Measurements from ENCODE around the gene MN1.

MN1 gene

DNA sequence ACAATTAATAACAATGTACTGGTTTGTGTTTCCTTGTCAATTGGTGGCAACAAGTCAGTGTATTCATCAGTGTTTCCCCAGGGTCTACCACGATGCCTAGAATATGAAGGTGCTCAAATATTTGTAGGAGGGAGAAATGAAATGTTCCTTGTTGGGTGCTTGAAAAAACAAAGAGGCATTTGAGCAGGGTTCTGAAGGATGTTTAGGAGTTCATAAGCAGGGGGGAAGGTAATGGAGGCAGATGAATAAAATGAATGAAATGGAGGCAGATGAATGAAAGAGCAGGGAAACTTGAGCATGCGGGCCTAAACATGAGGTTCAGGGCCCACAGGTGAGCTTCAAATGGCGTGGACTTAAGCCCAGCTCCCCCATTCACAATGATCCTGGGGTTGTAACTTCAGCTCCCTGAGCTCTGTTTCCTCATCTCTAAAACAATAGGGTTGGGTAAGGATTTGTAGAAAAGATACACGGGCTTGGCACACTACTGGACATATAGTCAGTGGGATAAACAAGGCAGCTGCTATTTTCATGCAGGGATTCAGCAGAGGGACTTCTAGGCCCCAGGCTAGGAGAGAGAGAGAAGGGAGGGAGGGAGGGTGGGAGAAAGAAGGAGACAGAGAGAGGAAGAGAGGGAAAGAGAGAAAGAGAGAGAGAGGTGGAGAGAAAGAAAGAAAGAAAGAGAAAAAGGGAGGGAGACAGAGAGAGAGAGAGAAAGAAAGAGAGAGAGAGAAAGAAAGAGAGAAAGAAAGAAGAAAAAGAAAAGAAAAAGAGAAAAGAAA lies 73.7 kb downstream of the MN1 start:
- Histone ChIP-seq H3K4me3 (ENCODE audit: low read length in 2 of 2) (no peak overlapping the region), H3K27me3 (ENCODE audit: control insufficient read depth in 2 of 2, insufficient read depth in 2 of 2, low read length in 2 of 2) (no peaks in the 10 kb centered on the region), H3K9me3 (ENCODE audit: control insufficient read depth in 2 of 2, low read length in 2 of 2) (no peaks in the 10 kb centered on the region), H3K27ac (ENCODE audit: low read depth in 2 of 2, low read length in 2 of 2) (no peak overlapping the region), H3K9ac (ENCODE audit: low read depth in 1 of 2, low read length in 2 of 2) (no peak overlapping the region), H3K4me1 (ENCODE audit: control insufficient read depth in 2 of 2, insufficient read depth in 2 of 2, low read length in 2 of 2) (peaks cover 3 to 6% of the 10 kb centered on the region in 2 donors), H3K36me3 (ENCODE audit: control insufficient read depth in 2 of 2, insufficient read depth in 2 of 2, low read length in 2 of 2) (no peaks in the 10 kb centered on the region)

DNA sequence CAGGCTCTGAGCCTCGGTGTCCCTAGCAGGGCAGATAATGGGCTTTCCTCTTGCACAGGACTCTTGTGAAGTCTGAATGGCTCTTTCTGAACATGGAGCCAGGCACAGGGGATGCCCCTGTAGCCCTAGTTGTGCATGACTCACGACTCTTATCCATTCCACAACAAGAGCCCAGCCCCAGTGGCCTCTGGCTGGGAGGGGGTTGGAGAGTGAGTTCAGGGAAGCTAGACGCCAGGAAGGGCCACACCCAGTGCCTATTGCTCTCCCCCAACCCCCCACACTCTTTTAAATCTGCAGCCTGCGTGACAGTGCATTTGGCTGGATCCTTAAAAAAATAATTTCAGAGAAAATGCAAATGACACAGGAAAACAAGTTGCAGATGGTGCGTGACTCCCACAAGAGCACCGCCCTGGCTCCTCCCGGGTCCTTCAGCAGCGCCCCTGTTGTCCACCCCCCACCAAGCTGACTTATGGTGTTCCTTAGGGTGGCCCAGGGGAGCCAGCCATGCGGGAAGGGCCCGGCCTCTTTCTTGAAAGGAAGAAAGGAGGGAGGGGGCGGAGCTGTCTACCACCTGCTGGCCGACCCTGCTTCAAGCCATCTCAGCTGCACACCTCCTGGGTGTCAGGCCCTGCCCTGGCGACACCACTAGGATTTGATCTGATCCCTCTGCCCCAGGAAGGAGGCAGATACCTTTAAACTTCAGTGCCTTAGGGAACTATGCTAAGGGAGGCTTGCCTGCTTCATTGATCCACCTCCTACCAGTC lies 74.7 kb downstream of the MN1 start:
- H3K9ac ChIP-seq (ENCODE audit: low read depth in 1 of 2, low read length in 2 of 2): no peak overlapping the region
- no peak overlapping the region for H3K4me3 ChIP-seq (ENCODE audit: low read length in 2 of 2)
- no peaks in the 10 kb centered on the region for H3K27me3 ChIP-seq (ENCODE audit: control insufficient read depth in 2 of 2, insufficient read depth in 2 of 2, low read length in 2 of 2)
- H3K4me1 ChIP-seq (ENCODE audit: control insufficient read depth in 2 of 2, insufficient read depth in 2 of 2, low read length in 2 of 2): peaks cover 3 to 6% of the 10 kb centered on the region in 2 donors
- H3K9me3 ChIP-seq (ENCODE audit: control insufficient read depth in 2 of 2, low read length in 2 of 2): no peaks in the 10 kb centered on the region
- H3K27ac ChIP-seq (ENCODE audit: low read depth in 2 of 2, low read length in 2 of 2): peak overlapping the region in 1 of 2 donors; percentile 23
- H3K36me3 ChIP-seq (ENCODE audit: control insufficient read depth in 2 of 2, insufficient read depth in 2 of 2, low read length in 2 of 2): no peaks in the 10 kb centered on the region

DNA sequence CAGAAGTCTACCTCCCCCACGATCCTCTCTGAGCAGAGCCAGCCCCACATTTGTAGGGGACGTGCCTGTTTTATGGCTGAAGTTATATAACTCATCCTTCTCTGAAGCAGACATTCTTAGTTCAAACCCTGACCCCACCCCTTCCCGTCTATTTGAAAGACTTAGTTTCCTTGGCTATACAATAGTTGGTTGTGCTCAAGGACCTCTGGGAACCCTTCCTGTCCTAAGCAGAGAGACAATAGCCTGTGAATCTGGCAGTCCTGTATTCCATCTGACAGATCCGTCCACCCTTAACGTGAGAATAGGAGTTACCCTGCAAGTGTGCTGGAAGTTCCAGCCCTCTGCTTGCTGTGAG lies 75.2 kb downstream of the MN1 start:
- H3K9ac ChIP-seq (ENCODE audit: low read depth in 1 of 2, low read length in 2 of 2): no peak overlapping the region
- peak overlapping the region in 1 of 2 donors; percentile 11 for H3K27ac ChIP-seq (ENCODE audit: low read depth in 2 of 2, low read length in 2 of 2)
- H3K4me3 ChIP-seq (ENCODE audit: low read length in 2 of 2): no peak overlapping the region
- H3K36me3 ChIP-seq (ENCODE audit: control insufficient read depth in 2 of 2, insufficient read depth in 2 of 2, low read length in 2 of 2): no peaks in the 10 kb centered on the region
- H3K27me3 ChIP-seq (ENCODE audit: control insufficient read depth in 2 of 2, insufficient read depth in 2 of 2, low read length in 2 of 2): no peaks in the 10 kb centered on the region
- no peaks in the 10 kb centered on the region for H3K9me3 ChIP-seq (ENCODE audit: control insufficient read depth in 2 of 2, low read length in 2 of 2)
- H3K4me1 ChIP-seq (ENCODE audit: control insufficient read depth in 2 of 2, insufficient read depth in 2 of 2, low read length in 2 of 2): peaks cover 3 to 6% of the 10 kb centered on the region in 2 donors

DNA sequence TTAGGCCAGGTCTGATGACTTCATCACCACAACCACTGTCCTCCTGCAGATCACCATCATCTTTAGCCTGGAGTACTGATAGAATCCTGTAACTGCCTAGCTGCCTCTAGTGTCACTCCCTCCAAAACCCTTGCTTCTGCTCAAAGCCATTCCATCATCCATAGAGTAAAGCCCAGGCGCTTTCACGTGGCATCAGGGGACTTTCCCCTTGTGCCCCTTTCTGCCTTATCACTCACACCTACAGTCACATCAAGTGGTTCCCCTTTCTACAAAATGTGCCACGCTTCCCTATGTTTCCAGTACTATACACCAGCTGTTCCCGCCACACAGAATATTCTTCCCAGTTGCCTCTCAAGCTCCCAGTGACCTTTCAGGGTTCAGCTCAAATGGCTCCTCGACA lies 75.9 kb downstream of the MN1 start:
- Histone ChIP-seq H3K27me3 (ENCODE audit: control insufficient read depth in 2 of 2, insufficient read depth in 2 of 2, low read length in 2 of 2) (no peaks in the 10 kb centered on the region), H3K4me3 (ENCODE audit: low read length in 2 of 2) (no peak overlapping the region), H3K27ac (ENCODE audit: low read depth in 2 of 2, low read length in 2 of 2) (no peak overlapping the region), H3K36me3 (ENCODE audit: control insufficient read depth in 2 of 2, insufficient read depth in 2 of 2, low read length in 2 of 2) (no peaks in the 10 kb centered on the region), H3K9me3 (ENCODE audit: control insufficient read depth in 2 of 2, low read length in 2 of 2) (no peaks in the 10 kb centered on the region), H3K9ac (ENCODE audit: low read depth in 1 of 2, low read length in 2 of 2) (no peak overlapping the region), H3K4me1 (ENCODE audit: control insufficient read depth in 2 of 2, insufficient read depth in 2 of 2, low read length in 2 of 2) (peaks cover 3 to 6% of the 10 kb centered on the region in 2 donors)

DNA sequence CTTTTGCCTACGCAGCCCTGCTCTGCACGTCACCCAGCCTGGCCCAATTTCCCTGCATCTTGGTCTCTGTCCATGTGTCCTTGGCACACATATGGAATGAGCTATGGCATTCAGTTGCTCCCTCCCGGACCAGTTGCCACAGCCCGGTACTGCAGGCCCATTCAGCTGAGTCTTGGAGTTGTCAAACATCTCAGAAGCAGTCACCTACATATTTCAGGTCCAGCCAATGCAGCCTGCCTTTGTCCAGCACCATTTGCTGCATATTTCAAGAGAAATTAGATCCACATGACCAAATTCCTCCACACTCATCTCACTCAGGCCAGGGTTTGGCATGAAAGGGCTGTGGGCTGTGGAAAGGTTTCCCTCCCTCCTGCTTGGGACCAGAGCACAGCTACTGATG lies 76.8 kb downstream of the MN1 start:
- Histone ChIP-seq H3K36me3 (ENCODE audit: control insufficient read depth in 2 of 2, insufficient read depth in 2 of 2, low read length in 2 of 2) (no peaks in the 10 kb centered on the region), H3K9ac (ENCODE audit: low read depth in 1 of 2, low read length in 2 of 2) (no peak overlapping the region), H3K4me1 (ENCODE audit: control insufficient read depth in 2 of 2, insufficient read depth in 2 of 2, low read length in 2 of 2) (peaks cover 3 to 6% of the 10 kb centered on the region in 2 donors), H3K27me3 (ENCODE audit: control insufficient read depth in 2 of 2, insufficient read depth in 2 of 2, low read length in 2 of 2) (no peaks in the 10 kb centered on the region), H3K4me3 (ENCODE audit: low read length in 2 of 2) (no peak overlapping the region), H3K27ac (ENCODE audit: low read depth in 2 of 2, low read length in 2 of 2) (no peak overlapping the region), H3K9me3 (ENCODE audit: control insufficient read depth in 2 of 2, low read length in 2 of 2) (no peaks in the 10 kb centered on the region)

DNA sequence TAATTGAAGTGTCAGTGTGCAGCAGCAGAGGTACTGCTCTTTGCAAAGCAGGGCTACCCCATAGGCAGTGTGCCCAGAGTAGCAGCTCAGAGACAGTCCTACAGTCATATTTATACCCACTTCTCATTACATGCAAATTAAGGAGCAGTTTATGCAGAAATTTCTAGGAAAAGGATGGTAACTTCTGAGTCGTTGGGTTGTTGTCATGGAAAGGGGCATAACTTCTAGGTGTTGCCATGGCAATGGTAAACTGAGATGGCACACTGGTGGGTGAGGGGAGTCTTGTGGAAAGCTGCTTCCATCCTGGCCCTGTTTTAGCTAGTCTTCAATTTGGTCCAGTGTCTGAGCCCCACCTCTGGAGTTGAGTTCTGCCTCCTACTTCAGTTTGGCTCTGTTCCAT lies 77.4 kb downstream of the MN1 start:
- peaks cover 3 to 6% of the 10 kb centered on the region in 2 donors for H3K4me1 ChIP-seq (ENCODE audit: control insufficient read depth in 2 of 2, insufficient read depth in 2 of 2, low read length in 2 of 2)
- H3K36me3 ChIP-seq (ENCODE audit: control insufficient read depth in 2 of 2, insufficient read depth in 2 of 2, low read length in 2 of 2): no peaks in the 10 kb centered on the region
- no peaks in the 10 kb centered on the region for H3K27me3 ChIP-seq (ENCODE audit: control insufficient read depth in 2 of 2, insufficient read depth in 2 of 2, low read length in 2 of 2)
- no peaks in the 10 kb centered on the region for H3K9me3 ChIP-seq (ENCODE audit: control insufficient read depth in 2 of 2, low read length in 2 of 2)
- no peak overlapping the region for H3K4me3 ChIP-seq (ENCODE audit: low read length in 2 of 2)
- H3K27ac ChIP-seq (ENCODE audit: low read depth in 2 of 2, low read length in 2 of 2): no peak overlapping the region
- H3K9ac ChIP-seq (ENCODE audit: low read depth in 1 of 2, low read length in 2 of 2): no peak overlapping the region

DNA sequence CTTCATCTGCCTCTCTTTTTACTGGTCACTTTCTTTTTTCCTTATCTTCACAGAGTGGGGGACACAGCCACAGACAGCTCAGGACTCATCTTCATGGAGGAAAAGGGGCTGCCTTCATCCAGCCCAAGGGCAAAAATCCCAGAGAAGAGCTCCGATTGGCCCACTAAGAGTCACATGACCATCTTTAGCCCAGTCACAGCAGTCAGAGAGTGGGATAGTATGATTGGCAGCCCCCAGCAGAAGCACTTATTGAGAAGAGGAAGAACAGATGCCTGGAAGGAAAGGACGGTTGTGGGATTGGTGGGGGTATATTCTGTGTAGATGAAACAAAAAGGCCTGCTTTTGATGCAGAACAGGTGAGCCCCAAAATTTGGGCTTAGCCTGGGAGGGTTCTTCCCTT lies 77.8 kb downstream of the MN1 start:
- H3K4me1 ChIP-seq (ENCODE audit: control insufficient read depth in 2 of 2, insufficient read depth in 2 of 2, low read length in 2 of 2): peaks cover 3 to 6% of the 10 kb centered on the region in 2 donors

DNA sequence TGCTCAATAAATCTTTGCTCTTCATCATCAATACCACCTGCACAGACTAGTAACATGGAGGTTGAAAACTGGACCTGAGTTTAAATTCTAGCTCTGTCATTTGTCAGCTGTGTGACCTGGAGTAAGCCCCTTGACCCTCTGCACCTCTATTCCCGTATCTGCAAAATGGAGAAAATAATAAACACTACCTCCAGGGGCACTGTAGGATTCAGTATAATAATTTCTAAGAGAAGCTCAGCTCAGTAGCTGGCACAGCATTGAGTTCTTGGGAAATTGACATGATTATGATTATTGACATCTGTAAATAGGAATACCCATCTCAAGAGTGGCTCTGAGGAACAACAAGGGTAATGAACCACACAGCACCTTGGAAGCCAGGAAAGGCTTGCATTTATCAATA lies 78.4 kb downstream of the MN1 start:
- peaks cover 3 to 6% of the 10 kb centered on the region in 2 donors for H3K4me1 ChIP-seq (ENCODE audit: control insufficient read depth in 2 of 2, insufficient read depth in 2 of 2, low read length in 2 of 2)
- no peak overlapping the region for H3K9ac ChIP-seq (ENCODE audit: low read depth in 1 of 2, low read length in 2 of 2)
- no peaks in the 10 kb centered on the region for H3K9me3 ChIP-seq (ENCODE audit: control insufficient read depth in 2 of 2, low read length in 2 of 2)
- H3K36me3 ChIP-seq (ENCODE audit: control insufficient read depth in 2 of 2, insufficient read depth in 2 of 2, low read length in 2 of 2): no peaks in the 10 kb centered on the region
- no peak overlapping the region for H3K27ac ChIP-seq (ENCODE audit: low read depth in 2 of 2, low read length in 2 of 2)
- H3K4me3 ChIP-seq (ENCODE audit: low read length in 2 of 2): no peak overlapping the region
- no peaks in the 10 kb centered on the region for H3K27me3 ChIP-seq (ENCODE audit: control insufficient read depth in 2 of 2, insufficient read depth in 2 of 2, low read length in 2 of 2)

More for the DNA sequence above, 77.8 kb downstream of the MN1 start:
- H3K27me3 ChIP-seq (ENCODE audit: control insufficient read depth in 2 of 2, insufficient read depth in 2 of 2, low read length in 2 of 2): no peaks in the 10 kb centered on the region
- H3K9me3 ChIP-seq (ENCODE audit: control insufficient read depth in 2 of 2, low read length in 2 of 2): no peaks in the 10 kb centered on the region
- no peak overlapping the region for H3K27ac ChIP-seq (ENCODE audit: low read depth in 2 of 2, low read length in 2 of 2)
- no peak overlapping the region for H3K9ac ChIP-seq (ENCODE audit: low read depth in 1 of 2, low read length in 2 of 2)
- H3K4me3 ChIP-seq (ENCODE audit: low read length in 2 of 2): no peak overlapping the region
- H3K36me3 ChIP-seq (ENCODE audit: control insufficient read depth in 2 of 2, insufficient read depth in 2 of 2, low read length in 2 of 2): no peaks in the 10 kb centered on the region

DNA sequence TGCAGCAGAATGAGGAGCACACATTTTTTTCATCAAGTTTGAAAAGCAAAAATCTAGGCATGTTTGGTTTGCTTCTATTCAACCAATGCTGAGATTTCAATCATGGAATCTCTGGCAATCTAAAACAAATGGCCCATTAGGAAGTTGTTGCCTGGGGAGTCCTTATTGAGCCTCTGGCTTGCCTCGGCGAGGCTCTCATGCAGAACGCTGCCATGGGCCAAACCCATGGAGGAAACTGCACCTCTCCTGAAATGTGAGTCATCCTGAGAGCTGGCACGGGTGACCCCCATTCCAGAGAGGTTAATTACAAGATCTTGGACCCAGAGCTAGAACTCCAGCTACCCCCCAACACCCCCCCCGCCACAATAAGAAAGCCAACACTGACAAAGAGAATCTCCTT lies 80.7 kb downstream of the MN1 start:
- Histone ChIP-seq H3K27me3 (ENCODE audit: control insufficient read depth in 2 of 2, insufficient read depth in 2 of 2, low read length in 2 of 2) (peaks cover 0 to under 1% of the 10 kb centered on the region in 2 donors), H3K27ac (ENCODE audit: low read depth in 2 of 2, low read length in 2 of 2) (no peak overlapping the region), H3K4me3 (ENCODE audit: low read length in 2 of 2) (no peak overlapping the region), H3K36me3 (ENCODE audit: control insufficient read depth in 2 of 2, insufficient read depth in 2 of 2, low read length in 2 of 2) (no peaks in the 10 kb centered on the region), H3K4me1 (ENCODE audit: control insufficient read depth in 2 of 2, insufficient read depth in 2 of 2, low read length in 2 of 2) (peaks cover 0 to 3% of the 10 kb centered on the region in 2 donors), H3K9ac (ENCODE audit: low read depth in 1 of 2, low read length in 2 of 2) (no peak overlapping the region), H3K9me3 (ENCODE audit: control insufficient read depth in 2 of 2, low read length in 2 of 2) (no peaks in the 10 kb centered on the region)

DNA sequence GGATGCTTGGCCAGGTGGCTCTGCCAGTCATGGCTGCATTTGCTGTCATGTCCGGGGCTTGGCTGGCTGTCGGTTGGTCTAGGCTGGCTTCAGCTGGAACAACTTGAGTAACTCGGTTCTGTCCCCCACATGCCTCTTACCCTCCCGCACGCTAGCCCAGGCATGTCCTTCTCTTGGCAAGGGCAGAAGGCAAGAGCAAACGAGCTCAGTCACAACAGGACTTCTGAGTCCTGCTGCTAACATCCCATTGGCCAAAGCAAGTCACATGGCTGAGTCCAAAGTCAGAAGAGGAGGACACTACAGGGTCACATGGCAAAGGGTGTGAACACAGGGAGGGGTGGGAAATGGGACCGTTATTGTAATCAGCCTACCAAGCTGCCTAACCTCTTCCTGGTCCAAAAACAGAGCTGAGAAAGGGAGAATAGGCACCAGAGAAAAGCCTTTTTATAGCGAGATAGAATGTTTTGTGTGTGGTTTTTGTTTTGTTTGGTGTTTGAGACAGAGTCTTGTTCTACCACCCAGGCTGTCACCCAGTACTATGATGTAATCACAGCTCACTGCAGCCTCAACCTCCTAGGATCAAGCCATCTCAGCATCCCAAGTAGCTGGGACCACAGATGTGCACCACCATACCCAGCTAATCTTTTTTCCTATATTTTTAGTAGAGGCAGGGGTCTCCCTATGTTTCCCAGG lies 81.9 kb downstream of the MN1 start:
- no peak overlapping the region for H3K9ac ChIP-seq (ENCODE audit: low read depth in 1 of 2, low read length in 2 of 2)
- no peaks in the 10 kb centered on the region for H3K9me3 ChIP-seq (ENCODE audit: control insufficient read depth in 2 of 2, low read length in 2 of 2)
- H3K36me3 ChIP-seq (ENCODE audit: control insufficient read depth in 2 of 2, insufficient read depth in 2 of 2, low read length in 2 of 2): no peaks in the 10 kb centered on the region
- peaks cover 0 to 4% of the 10 kb centered on the region in 2 donors for H3K27me3 ChIP-seq (ENCODE audit: control insufficient read depth in 2 of 2, insufficient read depth in 2 of 2, low read length in 2 of 2)
- no peak overlapping the region for H3K27ac ChIP-seq (ENCODE audit: low read depth in 2 of 2, low read length in 2 of 2)
- no peak overlapping the region for H3K4me3 ChIP-seq (ENCODE audit: low read length in 2 of 2)
- peaks cover 0 to 3% of the 10 kb centered on the region in 2 donors for H3K4me1 ChIP-seq (ENCODE audit: control insufficient read depth in 2 of 2, insufficient read depth in 2 of 2, low read length in 2 of 2)

Data from mucosa of rectum (tissue), 2 donors.